ENCODE data around the gene MAST3.

MAST3 gene

GRCh38 chr19:18131841-18132596 lies 34.4 kb downstream of the MAST3 start:
- H3K4me3 ChIP-seq (replicated peaks; ENCODE audit: low read depth, low read length) = no peak overlapping the region
- no peak for DNase-seq (ENCODE audit: extremely low read depth, insufficient read length)
- H3K36me3 ChIP-seq (ENCODE audit: control insufficient read depth, insufficient read depth, low read length) = peaks cover 35% of the 10 kb centered on the region
- H3K27me3 ChIP-seq (replicated peaks; ENCODE audit: control insufficient read depth, insufficient read depth, low read length) = no peaks in the 10 kb centered on the region
- TF ChIP-seq, protein P1, sequence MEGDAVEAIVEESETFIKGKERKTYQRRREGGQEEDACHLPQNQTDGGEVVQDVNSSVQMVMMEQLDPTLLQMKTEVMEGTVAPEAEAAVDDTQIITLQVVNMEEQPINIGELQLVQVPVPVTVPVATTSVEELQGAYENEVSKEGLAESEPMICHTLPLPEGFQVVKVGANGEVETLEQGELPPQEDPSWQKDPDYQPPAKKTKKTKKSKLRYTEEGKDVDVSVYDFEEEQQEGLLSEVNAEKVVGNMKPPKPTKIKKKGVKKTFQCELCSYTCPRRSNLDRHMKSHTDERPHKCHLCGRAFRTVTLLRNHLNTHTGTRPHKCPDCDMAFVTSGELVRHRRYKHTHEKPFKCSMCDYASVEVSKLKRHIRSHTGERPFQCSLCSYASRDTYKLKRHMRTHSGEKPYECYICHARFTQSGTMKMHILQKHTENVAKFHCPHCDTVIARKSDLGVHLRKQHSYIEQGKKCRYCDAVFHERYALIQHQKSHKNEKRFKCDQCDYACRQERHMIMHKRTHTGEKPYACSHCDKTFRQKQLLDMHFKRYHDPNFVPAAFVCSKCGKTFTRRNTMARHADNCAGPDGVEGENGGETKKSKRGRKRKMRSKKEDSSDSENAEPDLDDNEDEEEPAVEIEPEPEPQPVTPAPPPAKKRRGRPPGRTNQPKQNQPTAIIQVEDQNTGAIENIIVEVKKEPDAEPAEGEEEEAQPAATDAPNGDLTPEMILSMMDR (IDR thresholded peaks at IDR 0.05; ENCODE audit: insufficient read depth, low read length, poor library complexity, severe bottlenecking) = no peak

DNA sequence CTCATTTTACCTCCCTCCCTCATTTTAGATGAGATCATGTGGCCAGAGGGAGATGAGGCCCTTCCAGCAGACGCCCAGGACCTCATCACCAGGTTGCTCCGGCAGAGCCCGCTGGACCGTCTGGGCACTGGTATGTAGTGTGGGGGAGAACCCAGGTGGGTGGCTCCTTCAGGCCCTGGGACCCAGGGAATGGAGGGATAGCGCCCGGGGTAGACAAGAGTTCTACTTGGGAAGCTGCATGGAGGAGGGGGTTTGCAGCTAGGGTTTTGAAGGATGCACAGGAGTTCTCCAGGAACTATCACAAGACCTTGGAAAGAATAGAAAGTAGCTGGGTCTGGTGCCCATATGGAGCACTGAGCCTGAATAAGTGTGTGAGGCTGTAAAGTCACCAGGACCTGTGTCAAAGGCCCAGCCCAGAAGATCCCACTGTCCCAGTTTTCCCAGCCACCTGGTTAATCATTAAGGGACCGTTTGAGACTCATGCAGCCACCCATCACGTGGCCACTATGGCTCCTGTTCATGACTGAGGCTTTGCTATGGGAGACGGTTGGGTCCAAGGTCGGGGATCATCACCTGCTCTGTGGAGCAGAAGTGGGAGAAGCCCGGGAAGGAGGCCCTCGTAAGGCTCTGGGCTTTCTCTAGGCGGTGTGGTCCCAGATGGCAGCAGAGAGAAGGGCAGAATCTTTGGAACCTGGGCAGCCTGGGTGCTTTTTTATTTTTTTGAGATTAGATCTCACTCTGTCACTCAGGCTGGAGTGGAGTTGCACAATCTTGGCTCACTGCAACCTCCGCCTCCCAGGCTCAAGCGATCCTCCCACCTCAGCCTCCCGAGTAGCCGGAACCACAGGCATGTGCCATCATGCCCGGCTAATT lies 38.4 kb downstream of the MAST3 start:
- TF ChIP-seq, protein P1 (IDR thresholded peaks at IDR 0.05; ENCODE audit: insufficient read depth, low read length, poor library complexity, severe bottlenecking) = no peak
- H3K4me3 ChIP-seq (replicated peaks; ENCODE audit: low read depth, low read length) = no peak overlapping the region
- peaks cover 27% of the 10 kb centered on the region for H3K36me3 ChIP-seq (ENCODE audit: control insufficient read depth, insufficient read depth, low read length)
- DNase-seq (ENCODE audit: extremely low read depth, insufficient read length) = no peak
- no peaks in the 10 kb centered on the region for H3K27me3 ChIP-seq (replicated peaks; ENCODE audit: control insufficient read depth, insufficient read depth, low read length)

DNA sequence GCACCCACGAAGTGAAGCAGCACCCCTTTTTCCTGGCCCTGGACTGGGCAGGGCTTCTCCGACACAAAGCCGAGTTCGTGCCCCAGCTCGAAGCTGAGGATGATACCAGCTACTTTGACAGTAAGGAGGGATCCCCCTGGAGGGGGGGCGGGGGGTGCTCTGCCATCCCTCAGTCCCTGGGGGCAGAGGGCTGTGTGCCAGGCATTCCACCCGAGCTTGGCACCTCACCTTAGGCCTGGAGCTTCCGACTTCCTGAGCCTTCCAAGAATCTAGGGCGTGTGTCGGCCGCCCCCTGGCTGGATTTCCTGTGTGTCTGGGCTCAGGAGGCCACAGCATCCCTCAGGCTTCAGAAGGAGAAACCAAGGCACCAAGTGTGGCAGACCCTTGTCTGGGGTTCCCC lies 39.7 kb downstream of the MAST3 start:
- no peak for DNase-seq (ENCODE audit: extremely low read depth, insufficient read length)
- TF ChIP-seq, protein P1 (IDR thresholded peaks at IDR 0.05; ENCODE audit: insufficient read depth, low read length, poor library complexity, severe bottlenecking) = no peak
- H3K4me3 ChIP-seq (replicated peaks; ENCODE audit: low read depth, low read length) = no peak overlapping the region
- H3K36me3 ChIP-seq (ENCODE audit: control insufficient read depth, insufficient read depth, low read length) = peaks cover 26% of the 10 kb centered on the region
- H3K27me3 ChIP-seq (replicated peaks; ENCODE audit: control insufficient read depth, insufficient read depth, low read length) = no peaks in the 10 kb centered on the region

DNA sequence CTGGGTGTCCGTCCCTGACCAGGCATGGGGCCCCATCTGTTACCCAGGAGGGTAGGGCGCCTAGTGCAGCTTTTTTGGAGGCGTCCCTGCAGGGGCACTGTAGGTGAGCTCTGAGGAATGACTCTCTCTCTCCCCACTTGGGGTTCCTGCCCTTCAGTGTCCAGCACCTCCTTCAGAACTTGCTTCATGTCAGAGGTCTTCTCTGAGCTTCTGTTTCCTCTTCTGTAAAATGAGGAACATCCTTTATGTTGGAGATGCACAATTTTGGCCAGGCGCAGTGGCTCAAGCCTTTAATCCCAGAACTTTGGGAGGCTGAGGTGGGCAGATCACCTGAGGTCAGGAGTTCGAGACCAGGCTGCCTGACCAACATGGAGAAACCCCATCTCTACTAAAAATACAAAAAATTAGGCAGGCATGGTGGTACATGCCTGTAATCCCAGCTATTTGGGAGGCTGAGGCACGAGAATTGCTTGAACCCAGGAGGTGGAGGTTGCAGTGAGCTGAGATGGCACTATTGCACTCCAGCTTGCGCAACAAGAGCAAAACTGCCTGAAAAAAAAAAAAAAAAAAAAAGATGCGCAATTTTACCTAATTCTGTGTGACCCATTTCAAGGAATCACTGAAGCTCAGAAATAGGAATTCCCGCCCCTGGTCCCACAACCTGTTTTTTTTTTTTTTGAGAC lies 40.2 kb downstream of the MAST3 start:
- Histone ChIP-seq H3K4me3 (replicated peaks; ENCODE audit: low read depth, low read length) (no peak overlapping the region), H3K36me3 (ENCODE audit: control insufficient read depth, insufficient read depth, low read length) (peaks cover 24% of the 10 kb centered on the region), H3K27me3 (replicated peaks; ENCODE audit: control insufficient read depth, insufficient read depth, low read length) (no peaks in the 10 kb centered on the region)
- DNase-seq (ENCODE audit: extremely low read depth, insufficient read length) = no peak
- TF ChIP-seq, protein P1 (IDR thresholded peaks at IDR 0.05; ENCODE audit: insufficient read depth, low read length, poor library complexity, severe bottlenecking) = no peak

DNA sequence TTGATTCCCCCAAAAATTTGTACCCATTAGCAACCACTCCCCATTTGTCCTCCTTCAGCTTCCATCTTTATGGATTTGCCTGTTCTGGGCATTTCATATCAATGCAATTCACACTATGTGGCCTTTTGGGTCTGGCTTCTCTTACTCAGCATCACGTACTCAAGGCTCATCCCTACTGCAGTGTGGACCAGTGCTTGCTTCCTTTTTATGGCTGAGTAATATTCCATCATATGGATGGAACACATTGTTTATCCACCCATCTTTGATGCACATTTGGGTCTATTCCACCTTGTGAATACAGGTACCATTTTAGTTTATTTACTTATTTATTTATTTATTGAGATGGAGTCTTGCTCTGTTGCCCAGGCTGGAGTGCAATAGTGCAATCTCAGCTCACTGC lies 42.9 kb downstream of the MAST3 start:
- TF ChIP-seq, protein P1 (IDR thresholded peaks at IDR 0.05; ENCODE audit: insufficient read depth, low read length, poor library complexity, severe bottlenecking) = no peak
- Histone ChIP-seq H3K36me3 (ENCODE audit: control insufficient read depth, insufficient read depth, low read length) (peaks cover 37% of the 10 kb centered on the region), H3K4me3 (replicated peaks; ENCODE audit: low read depth, low read length) (no peak overlapping the region)

More for the DNA sequence above, 42.9 kb downstream of the MAST3 start:
- no peaks in the 10 kb centered on the region for H3K27me3 ChIP-seq (replicated peaks; ENCODE audit: control insufficient read depth, insufficient read depth, low read length)
- no peak for DNase-seq (ENCODE audit: extremely low read depth, insufficient read length)
